Esophagus (tissue), 2 donors: ENCODE measurements around the gene CXCL8. TPM values are rescaled to one million over a fixed set of nuclear protein-coding genes. Genes with fewer than 3 reads are reported as not detected.
"Not testable (repeated sequence)": the region's sequence is repeated elsewhere in the genome, so short reads cannot be mapped to it uniquely, and the experiment has no call there.

Source experiments
- H3K27ac ChIP-seq, 2 donors: one replicate each; pipeline ENCODE4 v1.5.1; 2013; ENCODE audit warnings: low read depth in 2 of 2, mild to moderate bottlenecking in 2 of 2, inconsistent platforms in 1 of 2, low read length in 1 of 2, moderate library complexity in 1 of 2
- H3K27me3 ChIP-seq, 2 donors: one replicate each; pipeline ENCODE4 v1.6.1; 2013; ENCODE audit warnings: low read length in 2 of 2, control low read depth in 1 of 2, mild to moderate bottlenecking in 1 of 2; ENCODE audit not compliant: insufficient read depth in 2 of 2, control insufficient read depth in 1 of 2
- H3K36me3 ChIP-seq, 2 donors: one replicate each; pipeline ENCODE4 v1.6.1; 2013; ENCODE audit warnings: low read length in 1 of 2; ENCODE audit not compliant: control insufficient read depth in 2 of 2, insufficient read depth in 2 of 2
- H3K4me1 ChIP-seq, 2 donors: one replicate each; pipeline ENCODE4 v1.6.1; 2013; ENCODE audit warnings: low read length in 1 of 2; ENCODE audit not compliant: control insufficient read depth in 2 of 2, insufficient read depth in 2 of 2
- H3K4me3 ChIP-seq, 2 donors: one replicate each; pipeline ENCODE4 v1.5.1; 2013; ENCODE audit warnings: low read length in 2 of 2, mild to moderate bottlenecking in 2 of 2, low read depth in 1 of 2, moderate library complexity in 1 of 2
- H3K9me3 ChIP-seq, 2 donors: one replicate each; pipeline ENCODE4 v1.6.1; 2013; ENCODE audit warnings: mild to moderate bottlenecking in 2 of 2, low read depth in 1 of 2, low read length in 1 of 2, moderate library complexity in 1 of 2; ENCODE audit not compliant: control insufficient read depth in 2 of 2, insufficient read depth in 1 of 2
- WGBS, 2 donors: extraction: QIAGEN DNeasy Blood & Tissue Kit; methylation state at CpG; one replicate each; pipeline ENCODE4 v1.1.7; 2013; 5-methylcytosine and 5-hydroxymethylcytosine counted together
- polyA plus RNA-seq, 2 donors: library from polyadenylated mRNA; stranded (reverse); fragments of 200-250 nt; gene quantifications; one replicate each; pipeline ENCODE4 v1.2.3, GENCODE V29; 2013
- donor health status: healthy with polysubstance abuse.
- donor health status: Bipolar disorder and iron deficiency.

CXCL8 gene
- 1 to 10 TPM; 1.1 to 8.3 TPM for polyA plus RNA-seq

GRCh38 chr4:73740353-73740778 lies at the start of gene CXCL8:
TSS of gene CXCL8 (plus strand) at chr4:73740569. CDS start at chr4:73740659, 90 bp downstream.
- no peaks in the 10 kb centered on the region for H3K36me3 ChIP-seq
- no peak within 1 kb of the TSS for H3K27ac ChIP-seq
- H3K27me3 ChIP-seq, result no peaks in the 10 kb centered on the region
- no peak within 1 kb of the TSS for H3K4me3 ChIP-seq
- 10 to 11% methylated on average over 7 of the region's 7 CpGs for WGBS, 2 donors
- H3K9me3 ChIP-seq, result no peaks in the 10 kb centered on the region
- no peaks in the 10 kb centered on the region for H3K4me1 ChIP-seq

- not testable (repeated sequence) for H3K4me1 ChIP-seq, H3K27me3 ChIP-seq, H3K9me3 ChIP-seq, H3K36me3 ChIP-seq, H3K27ac ChIP-seq, H3K4me3 ChIP-seq
- 86 to 93% methylated on average over 4 of the region's 4 CpGs for WGBS, 2 donors
Measured at GRCh38 chr4:73691201-73691600, 49.2 kb upstream of the CXCL8 start.

GRCh38 chr4:73691759-73692158 lies 48.6 kb upstream of the CXCL8 start:
- H3K27ac ChIP-seq, result no peak overlapping the region
- H3K27me3 ChIP-seq, result no peaks in the 10 kb centered on the region
- no peaks in the 10 kb centered on the region for H3K36me3 ChIP-seq
- H3K4me1 ChIP-seq, result no peaks in the 10 kb centered on the region
- no peak overlapping the region for H3K4me3 ChIP-seq
- H3K9me3 ChIP-seq, result no peaks in the 10 kb centered on the region

- Histone ChIP-seq H3K27me3 (no peaks in the 10 kb centered on the region), H3K36me3 (no peaks in the 10 kb centered on the region), H3K4me3 (no peak overlapping the region), H3K27ac (no peak overlapping the region), H3K4me1 (no peaks in the 10 kb centered on the region), H3K9me3 (no peaks in the 10 kb centered on the region)
- WGBS, 2 donors, result 43 to 44% methylated on average over 1 of the region's 1 CpG
Measured at GRCh38 chr4:73692254-73692653, 48.1 kb upstream of the CXCL8 start.

- no peaks in the 10 kb centered on the region for H3K27me3 ChIP-seq
- WGBS, 2 donors, result 75 to 82% methylated on average over 2 of the region's 2 CpGs
- H3K36me3 ChIP-seq, result no peaks in the 10 kb centered on the region
- H3K4me3 ChIP-seq, result no peak overlapping the region
- no peak overlapping the region for H3K27ac ChIP-seq
- no peaks in the 10 kb centered on the region for H3K4me1 ChIP-seq
- no peaks in the 10 kb centered on the region for H3K9me3 ChIP-seq
Measured at GRCh38 chr4:73692701-73693100, 47.7 kb upstream of the CXCL8 start.

GRCh38 chr4:73693811-73694210 lies 46.6 kb upstream of the CXCL8 start:
- Histone ChIP-seq H3K9me3 (no peaks in the 10 kb centered on the region), H3K4me3 (no peak overlapping the region), H3K27ac (no peak overlapping the region), H3K36me3 (no peaks in the 10 kb centered on the region), H3K27me3 (no peaks in the 10 kb centered on the region), H3K4me1 (peaks cover 0 to 2% of the 10 kb centered on the region in 2 donors)
- 74 to 91% methylated on average over 1 of the region's 1 CpG for WGBS, 2 donors

GRCh38 chr4:73698217-73698616 lies 42.2 kb upstream of the CXCL8 start:
- no peaks in the 10 kb centered on the region for H3K9me3 ChIP-seq
- H3K36me3 ChIP-seq, result no peaks in the 10 kb centered on the region
- H3K27ac ChIP-seq, result no peak overlapping the region
- WGBS, 2 donors, result 42 to 44% methylated on average over 2 of the region's 2 CpGs
- H3K4me1 ChIP-seq, result peaks cover 2 to 3% of the 10 kb centered on the region in 2 donors
- no peaks in the 10 kb centered on the region for H3K27me3 ChIP-seq
- no peak overlapping the region for H3K4me3 ChIP-seq

GRCh38 chr4:73701116-73701515 lies 39.3 kb upstream of the CXCL8 start:
- WGBS, 2 donors, result 74 to 76% methylated on average over 5 of the region's 5 CpGs
- no peak overlapping the region for H3K27ac ChIP-seq
- no peak overlapping the region for H3K4me3 ChIP-seq
- no peaks in the 10 kb centered on the region for H3K9me3 ChIP-seq
- H3K27me3 ChIP-seq, result no peaks in the 10 kb centered on the region
- no peaks in the 10 kb centered on the region for H3K36me3 ChIP-seq
- H3K4me1 ChIP-seq, result peaks cover 2 to 3% of the 10 kb centered on the region in 2 donors

- H3K36me3 ChIP-seq, result no peaks in the 10 kb centered on the region
- 99 to 100% methylated on average over 2 of the region's 2 CpGs for WGBS, 2 donors
- H3K4me1 ChIP-seq, result peaks cover 2 to 3% of the 10 kb centered on the region in 2 donors
- no peaks in the 10 kb centered on the region for H3K9me3 ChIP-seq
- H3K27ac ChIP-seq, result no peak overlapping the region
- H3K4me3 ChIP-seq, result no peak overlapping the region
- no peaks in the 10 kb centered on the region for H3K27me3 ChIP-seq
Measured at GRCh38 chr4:73702796-73703287, 37.5 kb upstream of the CXCL8 start.

- peaks cover under 1 to 3% of the 10 kb centered on the region in 2 donors for H3K4me1 ChIP-seq
- H3K27me3 ChIP-seq, result no peaks in the 10 kb centered on the region
- 81 to 96% methylated on average over 1 of the region's 1 CpG for WGBS, 2 donors
- H3K9me3 ChIP-seq, result no peaks in the 10 kb centered on the region
- no peak overlapping the region for H3K4me3 ChIP-seq
- peak overlapping the region in 1 of 2 donors; percentile 30 for H3K27ac ChIP-seq
- no peaks in the 10 kb centered on the region for H3K36me3 ChIP-seq
Measured at GRCh38 chr4:73703320-73703719, 37.0 kb upstream of the CXCL8 start.
